H1 (cell line): ENCODE results near the gene IDI1. TPM values are rescaled to one million over a fixed set of nuclear protein-coding genes. Genes with fewer than 3 reads are reported as not detected.

Source experiments
- polyA plus RNA-seq, 7 experiments: library from polyadenylated mRNA; depleted of rRNA in 3 of 7; stranded (reverse) in 5 of 7; unstranded in 2 of 7; fragments of >200 nt in 5 of 7; fragments of 200-250 nt in 2 of 7; gene quantifications; 1 replicate in 5 of 7; 2 replicates in 1 of 7; 4 replicates in 1 of 7; pipeline versions ENCODE4 v1.2.1 to v1.2.3, GENCODE V29; 2011 to 2013; ENCODE audit warnings: missing spikeins in 2 of 7, mixed read lengths in 2 of 7
- total RNA-seq: library from RNA; stranded (reverse); fragmentation: NEBNext Ultra II Directional; extraction: Animal tissue kit (Norgen Biotek cat#: 25700); gene quantifications from 2 replicates; pipeline ENCODE4 v1.2.1, GENCODE V29; 2021
- TF ChIP-seq, protein P1 (sequence below), 3 experiments: IDR thresholded peaks; 1 replicate in 2 of 3; 2 replicates in 1 of 3; pipeline versions ENCODE4 v1.5.1 to v1.6.1; 2011; ENCODE audit warnings: low read length in 3 of 3, mild to moderate bottlenecking in 3 of 3, inconsistent platforms in 2 of 3, low read depth in 1 of 3, moderate library complexity in 1 of 3; ENCODE audit not compliant: insufficient read depth in 1 of 3; ENCODE audit errors: control extremely low read depth in 1 of 3

The IDI1 gene
- total and polyA plus RNA-seq, 2 of the 8 experiments (the other 6 are each of a cell fraction or from before 2014, with no cell fraction given), result 35.3 to 56.6 TPM

DNA sequence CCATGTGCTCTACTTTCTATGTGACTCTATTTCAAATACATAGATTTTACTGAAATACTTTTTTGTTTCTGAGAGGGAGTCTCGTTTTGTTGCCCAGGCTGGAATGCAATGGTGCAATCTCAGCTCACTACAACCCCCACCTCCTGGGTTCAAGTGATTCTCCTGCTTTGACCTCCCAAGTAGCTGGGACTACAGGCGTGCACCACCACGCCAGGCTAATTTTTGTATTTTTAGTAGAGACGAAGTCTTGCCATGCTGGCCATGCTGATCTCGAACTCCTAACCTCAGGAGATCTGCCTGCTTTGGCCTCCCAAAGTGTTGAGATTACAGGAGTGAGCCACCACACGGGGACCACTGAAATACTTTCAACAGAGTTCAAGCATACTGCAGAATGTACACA, 3.5 kb downstream of the IDI1 start (continued):
- TF ChIP-seq, protein P1, sequence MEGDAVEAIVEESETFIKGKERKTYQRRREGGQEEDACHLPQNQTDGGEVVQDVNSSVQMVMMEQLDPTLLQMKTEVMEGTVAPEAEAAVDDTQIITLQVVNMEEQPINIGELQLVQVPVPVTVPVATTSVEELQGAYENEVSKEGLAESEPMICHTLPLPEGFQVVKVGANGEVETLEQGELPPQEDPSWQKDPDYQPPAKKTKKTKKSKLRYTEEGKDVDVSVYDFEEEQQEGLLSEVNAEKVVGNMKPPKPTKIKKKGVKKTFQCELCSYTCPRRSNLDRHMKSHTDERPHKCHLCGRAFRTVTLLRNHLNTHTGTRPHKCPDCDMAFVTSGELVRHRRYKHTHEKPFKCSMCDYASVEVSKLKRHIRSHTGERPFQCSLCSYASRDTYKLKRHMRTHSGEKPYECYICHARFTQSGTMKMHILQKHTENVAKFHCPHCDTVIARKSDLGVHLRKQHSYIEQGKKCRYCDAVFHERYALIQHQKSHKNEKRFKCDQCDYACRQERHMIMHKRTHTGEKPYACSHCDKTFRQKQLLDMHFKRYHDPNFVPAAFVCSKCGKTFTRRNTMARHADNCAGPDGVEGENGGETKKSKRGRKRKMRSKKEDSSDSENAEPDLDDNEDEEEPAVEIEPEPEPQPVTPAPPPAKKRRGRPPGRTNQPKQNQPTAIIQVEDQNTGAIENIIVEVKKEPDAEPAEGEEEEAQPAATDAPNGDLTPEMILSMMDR (IDR thresholded peaks at IDR 0.05; ENCODE audit: control extremely low read depth in 1 of 3, insufficient read depth in 1 of 3, low read depth in 1 of 3, low read length in 3 of 3), result no peak
